A549 (cell line): ENCODE measurements around the gene SMOC1.

Experiments
- JUN ChIP-seq, 2 experiments: fragments of >200 bp; sonication (Bioruptor Twin); formaldehyde crosslinking; IDR thresholded peaks; 2 replicates in 1 of 2; 3 replicates in 1 of 2; pipeline ENCODE4 v1.6.1; 2016 to 2017
- RAD21 ChIP-seq, 2 experiments: fragments of >200 bp in 1 of 2; sonication (Bioruptor Twin) in 1 of 2; formaldehyde crosslinking in 1 of 2; IDR thresholded peaks in 1 of 2; conservative IDR thresholded peaks in 1 of 2; 2 replicates in 1 of 2; 3 replicates in 1 of 2; pipeline ENCODE4 v1.6.1; 2012 to 2018; ENCODE audit warnings: inconsistent platforms in 1 of 2
- TF ChIP-seq, protein P1 (sequence below): fragments of >200 bp; sonication (Bioruptor Twin); formaldehyde crosslinking; IDR thresholded peaks from 3 replicates; pipeline ENCODE4 v1.5.1; 2016

DNA sequence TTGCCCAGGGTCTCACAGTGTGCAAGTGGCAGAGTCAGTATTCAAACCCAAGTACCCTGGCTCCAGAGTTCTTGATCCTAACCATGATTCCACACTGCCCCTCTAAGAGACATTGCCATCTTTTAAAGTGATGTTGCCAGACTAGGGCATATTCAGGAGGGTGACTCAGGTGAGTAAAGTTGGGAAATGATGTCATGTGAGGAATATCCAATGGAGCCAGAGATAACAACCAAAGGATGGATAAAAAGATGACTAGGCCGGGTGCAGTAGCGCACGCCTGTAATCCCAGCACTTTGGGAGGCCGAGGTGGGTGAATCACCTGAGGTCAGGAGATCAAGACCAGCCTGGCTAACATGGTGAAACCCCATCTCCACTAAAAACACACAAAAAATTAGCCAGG lies 85.6 kb downstream of the SMOC1 start:
- TF ChIP-seq, protein P1, sequence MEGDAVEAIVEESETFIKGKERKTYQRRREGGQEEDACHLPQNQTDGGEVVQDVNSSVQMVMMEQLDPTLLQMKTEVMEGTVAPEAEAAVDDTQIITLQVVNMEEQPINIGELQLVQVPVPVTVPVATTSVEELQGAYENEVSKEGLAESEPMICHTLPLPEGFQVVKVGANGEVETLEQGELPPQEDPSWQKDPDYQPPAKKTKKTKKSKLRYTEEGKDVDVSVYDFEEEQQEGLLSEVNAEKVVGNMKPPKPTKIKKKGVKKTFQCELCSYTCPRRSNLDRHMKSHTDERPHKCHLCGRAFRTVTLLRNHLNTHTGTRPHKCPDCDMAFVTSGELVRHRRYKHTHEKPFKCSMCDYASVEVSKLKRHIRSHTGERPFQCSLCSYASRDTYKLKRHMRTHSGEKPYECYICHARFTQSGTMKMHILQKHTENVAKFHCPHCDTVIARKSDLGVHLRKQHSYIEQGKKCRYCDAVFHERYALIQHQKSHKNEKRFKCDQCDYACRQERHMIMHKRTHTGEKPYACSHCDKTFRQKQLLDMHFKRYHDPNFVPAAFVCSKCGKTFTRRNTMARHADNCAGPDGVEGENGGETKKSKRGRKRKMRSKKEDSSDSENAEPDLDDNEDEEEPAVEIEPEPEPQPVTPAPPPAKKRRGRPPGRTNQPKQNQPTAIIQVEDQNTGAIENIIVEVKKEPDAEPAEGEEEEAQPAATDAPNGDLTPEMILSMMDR = no peak
- TF ChIP-seq JUN (IDR thresholded peaks at IDR 0.05) (no peak), RAD21 (conservative IDR thresholded peaks at IDR 0.05 in 1 of 2, IDR thresholded peaks at IDR 0.05 in 1 of 2) (no peak)
